Measurements from ENCODE around the gene KMT2C.

Gene KMT2C

DNA sequence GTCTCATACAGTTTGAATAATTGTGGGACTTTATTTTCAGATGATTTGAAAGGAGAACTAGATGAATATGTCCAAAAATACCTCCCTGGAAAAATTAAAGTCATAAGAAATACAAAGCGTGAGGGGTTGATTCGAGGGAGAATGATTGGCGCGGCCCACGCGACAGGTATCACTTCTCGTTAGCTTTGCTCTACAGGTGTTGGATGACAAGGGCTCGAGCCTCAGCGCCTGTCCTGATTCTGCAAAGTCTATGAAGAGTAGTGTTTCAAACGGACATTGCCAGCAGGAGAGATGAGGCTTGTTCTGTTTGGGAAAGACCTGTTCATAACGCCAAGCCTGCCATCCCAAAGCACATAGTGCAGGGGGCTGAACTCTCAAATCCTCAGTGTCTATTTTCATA lies 330.6 kb downstream of the KMT2C start:
- DNase-seq (ENCODE audit: low read depth): no peak

GRCh38 chr7:152103691-152104090 lies 332.1 kb downstream of the KMT2C start:
- DNase-seq (ENCODE audit: low read depth): no peak

- no peak for DNase-seq (ENCODE audit: low read depth)
These were observed 332.7 kb downstream of the KMT2C start for GRCh38 chr7:152103066-152103465.

DNA sequence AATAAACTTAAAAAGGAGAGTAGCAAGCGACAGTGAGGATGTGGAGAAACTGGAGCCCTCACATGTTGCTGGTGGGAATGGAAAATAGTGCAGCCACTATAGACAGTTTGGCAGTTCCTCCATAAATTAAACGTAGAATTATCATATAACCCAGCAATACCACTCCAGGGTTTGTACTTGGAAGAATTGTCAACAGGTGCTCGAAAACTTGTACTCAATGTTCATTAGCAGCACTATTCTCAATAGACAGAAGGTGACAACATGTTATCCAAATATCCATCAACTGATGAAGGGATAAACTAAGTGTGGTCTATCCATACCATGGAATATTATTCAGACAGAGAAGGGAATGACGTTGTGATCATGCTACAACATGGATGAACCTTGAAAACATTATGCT lies 338.5 kb downstream of the KMT2C start:
- no peak for DNase-seq (ENCODE audit: low read depth)

DNA sequence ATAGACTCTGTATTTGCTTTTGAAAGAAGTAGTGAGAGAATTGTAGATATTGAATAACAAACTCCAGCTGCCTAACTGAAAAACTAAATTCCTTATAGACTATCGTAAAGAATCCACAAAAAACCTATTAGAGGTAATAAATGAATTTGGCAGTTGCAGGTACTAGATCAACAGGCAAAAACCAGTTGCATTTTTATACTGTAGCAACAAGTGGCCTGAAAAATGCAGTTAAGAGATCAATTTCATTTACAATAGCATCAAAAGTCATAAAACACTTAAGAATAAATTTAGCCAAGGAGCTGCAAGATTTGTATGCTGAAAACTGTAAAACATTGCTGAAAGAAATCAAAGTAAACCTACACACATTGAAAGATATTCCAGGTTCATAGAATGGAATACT lies 340.0 kb downstream of the KMT2C start:
- no peak for DNase-seq (ENCODE audit: low read depth)

DNA sequence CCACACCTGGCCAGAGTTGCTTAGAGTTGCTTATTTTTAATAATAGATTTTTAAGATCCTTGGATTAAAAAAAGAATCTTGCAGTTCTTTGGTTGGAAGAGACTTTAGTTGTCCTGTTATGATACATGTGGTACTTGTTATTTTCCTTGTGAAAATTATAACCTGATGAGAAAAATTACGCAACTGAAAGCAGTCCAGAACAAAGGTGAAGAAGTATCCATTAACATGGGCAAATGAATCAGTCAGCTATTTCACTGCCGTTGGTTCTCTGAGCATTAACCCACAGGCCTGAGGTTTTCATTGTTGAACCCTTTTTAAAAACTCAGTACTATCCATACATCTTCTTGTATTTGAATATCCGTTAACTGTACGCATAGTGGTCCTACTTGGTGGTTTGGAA lies 342.1 kb downstream of the KMT2C start:
- no peak for DNase-seq (ENCODE audit: low read depth)

DNA sequence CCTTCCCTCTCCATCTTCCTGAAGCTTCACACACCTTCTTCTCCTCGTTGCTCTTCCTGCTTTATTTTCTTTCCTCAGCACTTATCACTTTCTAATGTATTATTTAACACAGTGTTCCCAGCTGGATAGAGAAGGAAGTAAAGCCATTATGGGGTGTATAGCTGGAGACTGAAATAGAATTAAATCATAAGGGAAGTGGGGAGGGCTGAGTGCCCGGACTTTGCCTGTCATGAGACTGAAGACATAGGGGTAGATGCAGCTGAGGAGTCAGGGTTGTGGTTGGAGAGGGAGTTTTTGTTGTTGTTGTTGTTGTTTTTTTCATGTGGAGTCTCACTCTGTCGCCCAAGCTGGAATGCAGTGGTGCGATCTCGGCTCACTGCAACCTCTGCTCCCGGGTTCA lies 345.1 kb downstream of the KMT2C start:
- no peak for DNase-seq (ENCODE audit: low read depth)

GRCh38 chr7:152089183-152089582 lies 346.6 kb downstream of the KMT2C start:
- no peak for DNase-seq (ENCODE audit: low read depth)

DNA sequence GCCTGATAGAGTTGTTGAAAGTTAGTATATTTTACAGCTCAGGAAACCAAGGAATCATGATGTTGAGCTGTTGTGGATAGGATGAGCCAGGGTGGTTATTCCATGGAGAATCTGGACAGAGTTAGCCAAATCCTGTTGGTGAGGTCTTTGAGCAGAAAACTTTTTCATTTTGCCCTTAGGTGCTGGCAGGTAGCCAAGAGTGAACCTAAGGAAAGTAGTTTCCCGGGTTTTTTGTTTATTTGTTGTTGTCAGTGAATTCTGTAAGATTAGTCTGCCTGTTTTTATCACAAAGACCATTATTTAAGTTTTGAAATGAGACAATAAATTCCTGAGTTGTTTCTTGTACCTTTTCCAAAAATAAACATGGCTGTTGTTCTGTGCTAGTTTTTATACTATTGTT lies 349.3 kb downstream of the KMT2C start:
- DNase-seq (ENCODE audit: low read depth): no peak

GRCh38 chr7:152085131-152085530 lies 350.7 kb downstream of the KMT2C start:
- no peak for DNase-seq (ENCODE audit: low read depth)

All from activated T-helper 9 cell treated with anti-CD3 and anti-CD28 coated beads, Interleukin-2, amount 50 U/mL, for 16 hours (primary cell).